ENCODE results near the gene PLEKHM3.

DNA sequence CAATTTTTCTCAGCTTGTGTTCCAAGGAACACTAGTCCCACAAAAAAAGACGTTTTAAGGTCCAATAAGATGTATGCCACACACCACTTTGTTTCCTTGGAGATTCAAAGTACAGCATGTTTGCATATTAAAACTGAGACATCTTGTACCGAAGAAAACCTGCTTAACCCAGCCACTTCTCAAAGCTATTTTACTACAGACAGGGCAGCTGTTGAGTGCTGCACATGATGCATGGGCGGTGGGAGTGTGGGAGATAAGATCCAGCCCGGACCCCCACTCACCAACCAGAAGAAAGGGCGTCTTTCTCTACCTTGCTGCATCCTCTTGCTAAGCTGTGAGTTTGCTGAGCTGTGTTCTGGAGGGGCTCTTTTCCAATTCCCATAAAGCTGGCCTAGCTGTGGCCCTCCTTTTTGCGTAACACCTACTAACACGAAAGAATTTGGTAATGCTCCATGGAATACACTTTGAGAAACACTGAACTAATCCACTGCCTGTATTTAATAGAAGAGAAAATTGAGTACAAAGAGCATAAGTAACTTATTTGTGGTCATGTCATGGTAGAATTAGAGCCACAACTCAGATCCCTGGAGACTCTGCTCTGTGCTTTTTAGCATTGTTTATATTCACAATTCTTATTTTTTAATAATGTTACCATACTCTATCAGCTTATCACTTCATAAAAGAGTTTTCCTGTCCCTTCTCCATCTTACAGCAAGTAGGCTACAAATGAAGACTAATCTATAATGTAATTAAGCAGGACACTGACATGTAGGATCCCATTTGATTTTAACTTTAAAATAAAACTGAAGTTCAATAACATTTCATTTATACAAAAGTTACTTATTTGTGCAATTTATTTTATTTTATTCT, 90.0 kb downstream of the PLEKHM3 start:
- TF ChIP-seq, protein P1, sequence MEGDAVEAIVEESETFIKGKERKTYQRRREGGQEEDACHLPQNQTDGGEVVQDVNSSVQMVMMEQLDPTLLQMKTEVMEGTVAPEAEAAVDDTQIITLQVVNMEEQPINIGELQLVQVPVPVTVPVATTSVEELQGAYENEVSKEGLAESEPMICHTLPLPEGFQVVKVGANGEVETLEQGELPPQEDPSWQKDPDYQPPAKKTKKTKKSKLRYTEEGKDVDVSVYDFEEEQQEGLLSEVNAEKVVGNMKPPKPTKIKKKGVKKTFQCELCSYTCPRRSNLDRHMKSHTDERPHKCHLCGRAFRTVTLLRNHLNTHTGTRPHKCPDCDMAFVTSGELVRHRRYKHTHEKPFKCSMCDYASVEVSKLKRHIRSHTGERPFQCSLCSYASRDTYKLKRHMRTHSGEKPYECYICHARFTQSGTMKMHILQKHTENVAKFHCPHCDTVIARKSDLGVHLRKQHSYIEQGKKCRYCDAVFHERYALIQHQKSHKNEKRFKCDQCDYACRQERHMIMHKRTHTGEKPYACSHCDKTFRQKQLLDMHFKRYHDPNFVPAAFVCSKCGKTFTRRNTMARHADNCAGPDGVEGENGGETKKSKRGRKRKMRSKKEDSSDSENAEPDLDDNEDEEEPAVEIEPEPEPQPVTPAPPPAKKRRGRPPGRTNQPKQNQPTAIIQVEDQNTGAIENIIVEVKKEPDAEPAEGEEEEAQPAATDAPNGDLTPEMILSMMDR (conservative IDR thresholded peaks at IDR 0.05 in 1 of 2, IDR thresholded peaks at IDR 0.05 in 1 of 2; ENCODE audit: low read depth in 1 of 2, low read length in 2 of 2) = no peak
- TF ChIP-seq EZH2 (IDR thresholded peaks at IDR 0.05; ENCODE audit: low read length, missing control alignments) = no peak

Data from fibroblast of lung (primary cell).